GM12875 (cell line): ENCODE data around the gene LHX4.

Experiments
- H3K4me3 ChIP-seq: one replicate; pipeline ENCODE4 v1.5.1; 2011; ENCODE audit warnings: low read depth, low read length, control low read depth
- CTCF ChIP-seq: IDR thresholded peaks from 2 replicates; pipeline ENCODE4 v1.5.1; 2011; ENCODE audit warnings: low read depth, mild to moderate bottlenecking, control low read depth, inconsistent platforms, low read length, moderate library complexity, borderline replicate concordance; ENCODE audit not compliant: insufficient read depth

The LHX4 gene

GRCh38 chr1:180246579-180246978, 16.5 kb downstream of the LHX4 start:
- no peak for TF ChIP-seq CTCF
- H3K4me3 ChIP-seq: no peak overlapping the region

GRCh38 chr1:180247061-180247460, 17.0 kb downstream of the LHX4 start:
- TF ChIP-seq CTCF: no peak
- H3K4me3 ChIP-seq: no peak overlapping the region

GRCh38 chr1:180247580-180247979, 17.5 kb downstream of the LHX4 start:
- no peak overlapping the region for H3K4me3 ChIP-seq
- no peak for TF ChIP-seq CTCF

GRCh38 chr1:180248176-180248575, 18.1 kb downstream of the LHX4 start:
- no peak for TF ChIP-seq CTCF
- H3K4me3 ChIP-seq: no peak overlapping the region

GRCh38 chr1:180248731-180249681, 18.9 kb downstream of the LHX4 start:
- no peak overlapping the region for H3K4me3 ChIP-seq
- TF ChIP-seq CTCF: peak; percentile 23; the same call in 1 of the 2 replicates

- TF ChIP-seq CTCF: no peak
- H3K4me3 ChIP-seq: no peak overlapping the region
Observed at GRCh38 chr1:180249725-180250498, 19.8 kb downstream of the LHX4 start.
